Fibroblast of lung (primary cell): Measurements from ENCODE around the gene CTBP2.

Experiments used
- CTCF ChIP-seq, 2 donors: IDR thresholded peaks in 1 of 2; conservative IDR thresholded peaks in 1 of 2; 1 replicate in 1 of 2; 2 replicates in 1 of 2; pipeline ENCODE4 v1.5.1; 2011 to 2012; ENCODE audit warnings: low read length in 2 of 2, control low read depth in 1 of 2, inconsistent platforms in 1 of 2, low read depth in 1 of 2, mild to moderate bottlenecking in 1 of 2
- EZH2 ChIP-seq: IDR thresholded peaks from 2 replicates; pipeline ENCODE4 v1.5.1; 2012; ENCODE audit warnings: low read length, control low read depth, mild to moderate bottlenecking; ENCODE audit errors: missing control alignments

DNA sequence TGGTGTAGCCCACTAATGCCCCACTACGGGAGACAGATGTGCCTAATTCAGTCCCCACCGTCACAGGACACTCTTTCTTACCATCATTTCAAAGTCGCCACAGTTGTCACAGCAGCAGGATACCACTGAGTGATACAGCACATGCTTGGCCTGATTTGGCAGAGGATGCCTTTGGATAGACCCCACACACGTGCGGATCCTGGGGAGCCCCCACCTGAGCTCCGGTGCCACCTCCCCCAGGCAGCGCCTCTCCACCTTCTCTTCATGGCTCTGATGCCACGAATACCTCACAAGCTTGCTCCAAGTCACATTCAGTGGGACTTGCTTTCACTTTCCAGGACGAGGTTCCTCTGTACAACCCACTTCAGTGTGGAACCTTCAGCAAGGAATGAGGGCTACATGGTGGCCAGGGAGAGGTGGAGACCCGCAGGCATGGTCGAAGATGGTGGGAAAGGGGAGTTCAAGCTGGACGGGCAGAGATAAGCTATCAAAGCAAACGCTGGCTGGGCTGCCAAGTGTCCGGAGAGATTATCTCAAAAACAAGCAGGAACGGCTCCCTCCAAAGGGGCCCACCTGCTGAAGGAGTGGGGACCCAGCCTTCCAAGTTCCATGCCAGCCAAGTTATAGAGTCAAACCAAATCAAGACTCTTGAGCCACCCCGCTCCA is 111.0 kb downstream of the CTBP2 start:
- TF ChIP-seq CTCF (conservative IDR thresholded peaks at IDR 0.05 in 1 of 2, IDR thresholded peaks at IDR 0.05 in 1 of 2; ENCODE audit: low read depth in 1 of 2, low read length in 2 of 2): no peak
- no peak for TF ChIP-seq EZH2
